Ascending aorta (tissue), 2 donors: ENCODE data around the gene RAB5IF. TPM values are rescaled to one million over a fixed set of nuclear protein-coding genes. Genes with fewer than 3 reads are reported as not detected.
"Not testable (repeated sequence)": the region's sequence is repeated elsewhere in the genome, so short reads cannot be mapped to it uniquely, and the experiment has no call there.

Experiments
- DNase-seq, 2 donors: peaks; one replicate each; pipeline ENCODE4 v3.0.0-alpha.2; 2019; ENCODE audit warnings: low spot score in 2 of 2
- H3K27ac ChIP-seq, 2 donors: fragments of 200-600 bp; sonication (generic); one replicate each; pipeline ENCODE4 v1.5.1; 2016 to 2017; ENCODE audit warnings: mild to moderate bottlenecking in 1 of 2
- H3K27me3 ChIP-seq: fragments of 200-600 bp; sonication (generic); one replicate; pipeline ENCODE4 v1.5.1; 2017
- H3K36me3 ChIP-seq, 2 donors: fragments of 200-600 bp; sonication (generic); one replicate each; pipeline ENCODE4 v1.5.1; 2016
- H3K4me1 ChIP-seq, 2 donors: fragments of 200-600 bp; sonication (generic); one replicate each; pipeline ENCODE4 v1.5.1; 2016 to 2017; ENCODE audit warnings: mild to moderate bottlenecking in 1 of 2
- H3K4me3 ChIP-seq, 2 donors: fragments of 200-600 bp; sonication (generic); one replicate each; pipeline ENCODE4 v1.5.1; 2016 to 2017; ENCODE audit warnings: mild to moderate bottlenecking in 1 of 2
- H3K9me3 ChIP-seq, 2 donors: fragments of 200-600 bp; sonication (generic); one replicate each; pipeline ENCODE4 v1.5.1; 2016
- intact Hi-C: fragments of 100-400 bp; cut with DNase I; formaldehyde crosslinking; loops from one replicate; pipeline ENCODE4 v1.15.1; 2023
- total RNA-seq: library from RNA; depleted of rRNA; stranded (reverse); fragments of >200 nt; gene quantifications from one replicate; pipeline ENCODE4 v1.1.0, GENCODE V29; 2016
- TF ChIP-seq, protein P1 (sequence below), 3 experiments: fragments of 200-600 bp in 2 of 3; fragments of 450-650 bp in 1 of 3; sonication (generic) in 2 of 3; IDR thresholded peaks; one replicate each; pipeline ENCODE4 v1.5.1; 2016 to 2019; ENCODE audit warnings: antibody characterized with exemption in 3 of 3, mild to moderate bottlenecking in 1 of 3, moderate library complexity in 1 of 3

RAB5IF gene
- total RNA-seq, 1 donor from 2014 or later: 28.4 TPM

- TF ChIP-seq, protein P1, sequence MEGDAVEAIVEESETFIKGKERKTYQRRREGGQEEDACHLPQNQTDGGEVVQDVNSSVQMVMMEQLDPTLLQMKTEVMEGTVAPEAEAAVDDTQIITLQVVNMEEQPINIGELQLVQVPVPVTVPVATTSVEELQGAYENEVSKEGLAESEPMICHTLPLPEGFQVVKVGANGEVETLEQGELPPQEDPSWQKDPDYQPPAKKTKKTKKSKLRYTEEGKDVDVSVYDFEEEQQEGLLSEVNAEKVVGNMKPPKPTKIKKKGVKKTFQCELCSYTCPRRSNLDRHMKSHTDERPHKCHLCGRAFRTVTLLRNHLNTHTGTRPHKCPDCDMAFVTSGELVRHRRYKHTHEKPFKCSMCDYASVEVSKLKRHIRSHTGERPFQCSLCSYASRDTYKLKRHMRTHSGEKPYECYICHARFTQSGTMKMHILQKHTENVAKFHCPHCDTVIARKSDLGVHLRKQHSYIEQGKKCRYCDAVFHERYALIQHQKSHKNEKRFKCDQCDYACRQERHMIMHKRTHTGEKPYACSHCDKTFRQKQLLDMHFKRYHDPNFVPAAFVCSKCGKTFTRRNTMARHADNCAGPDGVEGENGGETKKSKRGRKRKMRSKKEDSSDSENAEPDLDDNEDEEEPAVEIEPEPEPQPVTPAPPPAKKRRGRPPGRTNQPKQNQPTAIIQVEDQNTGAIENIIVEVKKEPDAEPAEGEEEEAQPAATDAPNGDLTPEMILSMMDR (IDR thresholded peaks at IDR 0.05): no peak
- Histone ChIP-seq H3K36me3 (no peaks in the 10 kb centered on the region), H3K27me3 (no peaks in the 10 kb centered on the region), H3K9me3 (no peaks in the 10 kb centered on the region), H3K4me3 (no peak overlapping the region), H3K27ac (no peak overlapping the region), H3K4me1 (no peaks in the 10 kb centered on the region)
- DNase-seq: no peak
- intact Hi-C loops: no loop called here
Measured at GRCh38 chr20:36633285-36633772, 27.8 kb downstream of the RAB5IF start.

DNA sequence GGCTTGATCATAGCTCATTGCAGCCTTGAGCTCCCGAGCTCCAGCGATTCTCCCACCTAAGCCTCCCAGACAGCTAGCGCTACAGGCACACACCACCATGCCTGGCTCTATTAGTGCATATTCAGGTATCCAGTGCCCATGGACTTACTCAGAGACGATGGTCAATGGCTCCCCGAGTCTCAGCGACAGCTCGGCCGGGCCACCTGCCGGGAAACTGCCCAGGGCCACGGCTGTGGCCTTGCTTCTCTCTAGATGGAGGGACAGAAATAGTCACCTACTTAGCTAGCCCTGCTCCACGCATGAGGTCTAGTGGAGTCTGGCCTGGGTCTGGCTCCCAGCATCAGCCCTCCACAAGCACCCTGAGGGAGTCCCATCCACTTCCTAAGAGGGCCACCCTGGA is 28.8 kb downstream of the RAB5IF start:
- DNase-seq: no peak
- intact Hi-C loops: no loop called here
- TF ChIP-seq, protein P1 (IDR thresholded peaks at IDR 0.05): no peak
- no peak overlapping the region for H3K27ac ChIP-seq
- no peaks in the 10 kb centered on the region for H3K27me3 ChIP-seq
- no peaks in the 10 kb centered on the region for H3K36me3 ChIP-seq
- H3K4me3 ChIP-seq: no peak overlapping the region
- H3K4me1 ChIP-seq: no peaks in the 10 kb centered on the region
- no peaks in the 10 kb centered on the region for H3K9me3 ChIP-seq

- intact Hi-C loops, H3K27me3 ChIP-seq, H3K9me3 ChIP-seq, H3K4me3 ChIP-seq, H3K36me3 ChIP-seq, H3K4me1 ChIP-seq, H3K27ac ChIP-seq, DNase-seq: not testable (repeated sequence)
Measured at GRCh38 chr20:36638876-36639400, 33.4 kb downstream of the RAB5IF start.

- intact Hi-C loops: no loop called here
- H3K4me1 ChIP-seq: no peaks in the 10 kb centered on the region
Measured at GRCh38 chr20:36641506-36641843, 35.9 kb downstream of the RAB5IF start.

GRCh38 chr20:36642136-36642535 is 36.6 kb downstream of the RAB5IF start:
- H3K4me1 ChIP-seq: no peaks in the 10 kb centered on the region
- no peaks in the 10 kb centered on the region for H3K36me3 ChIP-seq
- no peaks in the 10 kb centered on the region for H3K9me3 ChIP-seq
- TF ChIP-seq, protein P1 (IDR thresholded peaks at IDR 0.05): no peak
- intact Hi-C loops: no loop called here
- H3K27me3 ChIP-seq: no peaks in the 10 kb centered on the region
- no peak overlapping the region for H3K27ac ChIP-seq
- H3K4me3 ChIP-seq: no peak overlapping the region
- DNase-seq: no peak

More at GRCh38 chr20:36641506-36641843, 35.9 kb downstream of the RAB5IF start:
- Histone ChIP-seq H3K27ac (no peak overlapping the region), H3K36me3 (no peaks in the 10 kb centered on the region), H3K27me3 (no peaks in the 10 kb centered on the region), H3K4me3 (no peak overlapping the region), H3K9me3 (no peaks in the 10 kb centered on the region)
- TF ChIP-seq, protein P1 (IDR thresholded peaks at IDR 0.05): no peak
- no peak for DNase-seq

DNA sequence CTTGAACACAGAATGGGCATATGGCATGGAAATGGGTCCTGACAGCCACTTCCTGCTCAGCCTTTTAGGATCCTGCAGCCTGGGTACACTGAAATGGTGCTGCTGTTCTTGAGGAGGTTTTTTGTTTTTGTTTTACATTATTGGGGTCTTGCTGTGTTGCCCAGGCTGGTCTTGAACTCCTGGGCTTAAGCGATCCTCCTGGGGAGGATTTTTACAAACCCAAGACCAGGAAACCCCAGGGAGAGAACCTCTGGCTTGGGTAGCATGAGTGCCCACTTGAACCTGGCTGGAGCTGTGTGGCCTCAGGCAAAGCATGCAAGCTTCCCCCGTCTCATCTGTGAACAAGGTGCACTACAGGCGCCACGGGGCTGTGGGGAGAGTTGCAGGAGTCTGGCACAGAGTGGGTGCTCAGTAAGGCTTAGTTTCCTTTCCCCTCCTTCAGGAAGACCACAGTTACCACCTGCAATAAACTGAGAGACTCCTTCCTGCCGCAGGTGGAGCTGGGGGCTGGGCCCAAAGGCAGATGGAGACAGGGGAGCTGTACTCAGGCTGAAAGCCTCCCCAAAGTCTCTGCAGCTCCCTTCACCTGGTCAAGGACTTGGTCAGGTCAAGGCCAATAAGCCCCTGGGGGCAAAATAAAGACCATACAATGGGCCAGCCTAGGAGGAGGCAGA is 38.6 kb downstream of the RAB5IF start:
- Histone ChIP-seq H3K4me1 (no peaks in the 10 kb centered on the region), H3K27ac (no peak overlapping the region), H3K36me3 (no peaks in the 10 kb centered on the region), H3K27me3 (no peaks in the 10 kb centered on the region), H3K4me3 (no peak overlapping the region), H3K9me3 (no peaks in the 10 kb centered on the region)
- TF ChIP-seq, protein P1 (IDR thresholded peaks at IDR 0.05): no peak
- intact Hi-C loops: no loop called here
- DNase-seq: no peak
